ENCODE data around the gene CADM1.

CADM1 gene

GRCh38 chr11:115286614-115287013 lies 217.6 kb downstream of the CADM1 start:
- TF ChIP-seq REST (IDR thresholded peaks at IDR 0.05; ENCODE audit: insufficient read depth in 1 of 2, low read depth in 2 of 2, low read length in 2 of 2) (no peak), FOXP2 (optimal IDR thresholded peaks at IDR 0.05; ENCODE audit: borderline replicate concordance, extremely low read depth, extremely low read length, insufficient read depth) (no peak), TAF1 (IDR thresholded peaks at IDR 0.05; ENCODE audit: borderline replicate concordance, insufficient read depth, low read length) (no peak), POLR2AphosphoS5 (IDR thresholded peaks at IDR 0.05; ENCODE audit: low read depth, low read length) (no peak), SIN3A (IDR thresholded peaks at IDR 0.05; ENCODE audit: borderline replicate concordance, insufficient read depth, low read length) (no peak)

- no peak for TF ChIP-seq POLR2AphosphoS5 (IDR thresholded peaks at IDR 0.05; ENCODE audit: low read depth, low read length)
- no peak for TF ChIP-seq SIN3A (IDR thresholded peaks at IDR 0.05; ENCODE audit: borderline replicate concordance, insufficient read depth, low read length)
- no peak for TF ChIP-seq TAF1 (IDR thresholded peaks at IDR 0.05; ENCODE audit: borderline replicate concordance, insufficient read depth, low read length)
- TF ChIP-seq REST (IDR thresholded peaks at IDR 0.05; ENCODE audit: insufficient read depth in 1 of 2, low read depth in 2 of 2, low read length in 2 of 2), result no peak
- no peak for TF ChIP-seq FOXP2 (optimal IDR thresholded peaks at IDR 0.05; ENCODE audit: borderline replicate concordance, extremely low read depth, extremely low read length, insufficient read depth)
Observed at GRCh38 chr11:115284773-115285172, 219.4 kb downstream of the CADM1 start.

GRCh38 chr11:115282923-115283322 lies 221.3 kb downstream of the CADM1 start:
- TF ChIP-seq TAF1 (IDR thresholded peaks at IDR 0.05; ENCODE audit: borderline replicate concordance, insufficient read depth, low read length) (no peak), SIN3A (IDR thresholded peaks at IDR 0.05; ENCODE audit: borderline replicate concordance, insufficient read depth, low read length) (no peak), POLR2AphosphoS5 (IDR thresholded peaks at IDR 0.05; ENCODE audit: low read depth, low read length) (no peak), FOXP2 (optimal IDR thresholded peaks at IDR 0.05; ENCODE audit: borderline replicate concordance, extremely low read depth, extremely low read length, insufficient read depth) (no peak), REST (IDR thresholded peaks at IDR 0.05; ENCODE audit: insufficient read depth in 1 of 2, low read depth in 2 of 2, low read length in 2 of 2) (no peak)

DNA sequence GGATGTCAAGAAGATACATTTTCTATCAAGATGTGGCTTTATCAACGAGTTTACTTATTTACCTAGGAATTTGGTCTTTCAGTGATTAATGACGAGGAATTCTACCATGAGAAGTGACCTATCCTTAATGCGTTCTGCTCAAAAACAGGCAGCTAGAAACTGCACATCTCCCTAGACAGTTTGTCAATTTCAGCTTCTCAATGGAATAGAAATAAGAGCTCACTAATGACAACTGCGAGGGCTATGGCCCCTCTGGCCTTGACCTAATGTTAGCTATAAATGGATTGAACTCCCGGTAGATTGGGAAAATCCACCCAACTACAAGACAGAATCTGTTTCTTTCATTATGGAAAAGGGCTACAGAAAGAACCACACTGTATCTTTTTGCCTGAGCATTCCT lies 223.4 kb downstream of the CADM1 start:
- TF ChIP-seq FOXP2 (optimal IDR thresholded peaks at IDR 0.05; ENCODE audit: borderline replicate concordance, extremely low read depth, extremely low read length, insufficient read depth) (no peak), REST (IDR thresholded peaks at IDR 0.05; ENCODE audit: insufficient read depth in 1 of 2, low read depth in 2 of 2, low read length in 2 of 2) (no peak), POLR2AphosphoS5 (IDR thresholded peaks at IDR 0.05; ENCODE audit: low read depth, low read length) (no peak), TAF1 (IDR thresholded peaks at IDR 0.05; ENCODE audit: borderline replicate concordance, insufficient read depth, low read length) (no peak), SIN3A (IDR thresholded peaks at IDR 0.05; ENCODE audit: borderline replicate concordance, insufficient read depth, low read length) (no peak)

All from PFSK-1 (cell line).